SW480 (cell line): ENCODE data around the gene SBF2.
"Not testable (repeated sequence)": the region's sequence is repeated elsewhere in the genome, so short reads cannot be mapped to it uniquely, and the experiment has no call there.

Source experiments
- DNase-seq: peaks from one replicate; pipeline ENCODE4 v3.0.0-alpha.2; 2016; ENCODE audit warnings: low spot score

SBF2 gene

GRCh38 chr11:9952511-9953196, 341.4 kb downstream of the SBF2 start:
- no peak for DNase-seq

DNA sequence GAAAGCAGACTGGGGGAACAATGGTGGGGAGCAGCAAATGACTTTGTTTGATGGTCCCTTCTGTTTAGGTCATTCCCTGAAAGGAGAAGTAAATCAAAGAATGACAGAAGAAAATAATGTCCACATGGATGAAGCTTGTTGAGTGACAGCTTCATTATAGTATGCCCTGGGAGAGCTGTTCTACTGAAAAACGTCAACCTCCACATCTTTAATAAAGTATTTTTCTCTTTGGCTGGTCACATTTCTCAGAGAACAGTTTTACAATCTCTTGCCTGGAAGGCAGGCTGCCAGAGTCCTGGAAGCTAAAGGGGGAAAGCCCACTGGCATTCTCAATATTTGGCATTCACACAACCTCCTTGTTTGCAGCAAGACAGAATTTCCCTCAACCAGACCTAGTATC, 342.2 kb downstream of the SBF2 start:
- DNase-seq = no peak

- DNase-seq = no peak
Observed at GRCh38 chr11:9950462-9950861, 343.6 kb downstream of the SBF2 start.

DNA sequence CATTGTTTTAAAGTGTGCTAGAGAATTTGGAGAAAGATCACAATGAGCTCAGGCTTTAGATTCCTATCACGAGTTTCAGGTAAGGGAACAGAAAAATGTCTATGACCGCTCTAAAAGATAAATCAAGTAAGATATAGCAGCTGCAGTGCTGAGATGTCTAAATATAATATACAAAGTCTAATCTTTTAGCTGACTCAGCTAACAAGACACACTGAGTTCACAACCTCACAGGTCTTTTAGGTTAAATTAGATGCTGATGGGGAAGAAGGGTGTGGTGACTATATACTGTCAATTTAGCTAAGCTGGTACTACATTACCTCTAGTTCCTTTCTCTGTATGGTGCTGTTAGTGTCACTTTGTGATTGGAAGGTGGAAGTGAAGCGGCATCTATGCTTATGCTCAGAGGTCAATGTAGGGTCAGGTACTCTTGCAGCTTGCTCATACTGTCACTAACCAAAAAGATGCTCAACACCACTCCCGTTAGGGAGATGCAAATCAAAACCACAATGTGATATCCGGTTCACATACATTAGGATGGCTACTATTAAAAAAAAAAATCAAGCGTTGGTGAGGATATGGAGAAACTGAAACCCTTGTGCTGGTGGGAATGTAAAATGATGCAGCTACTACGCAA, 346.7 kb downstream of the SBF2 start:
- DNase-seq = no peak

DNA sequence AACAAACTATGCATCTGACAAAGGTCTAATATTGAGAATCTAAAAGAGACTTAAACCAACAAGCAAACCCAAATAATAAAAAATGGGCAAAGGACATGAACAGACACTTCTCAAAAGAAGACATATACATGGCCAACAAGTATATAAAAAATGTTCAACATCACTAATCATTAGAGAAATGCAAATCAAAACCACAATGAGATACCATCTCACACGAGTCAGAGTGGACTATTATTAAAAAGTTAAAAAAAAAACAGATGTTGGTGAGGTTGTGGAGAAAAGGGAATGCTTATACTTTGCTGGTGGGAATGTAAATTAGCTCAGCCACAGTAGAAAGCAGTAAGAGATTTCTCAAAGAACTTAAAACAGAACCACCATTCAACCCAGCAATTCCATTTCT, 348.3 kb downstream of the SBF2 start:
- not testable (repeated sequence) for DNase-seq

DNA sequence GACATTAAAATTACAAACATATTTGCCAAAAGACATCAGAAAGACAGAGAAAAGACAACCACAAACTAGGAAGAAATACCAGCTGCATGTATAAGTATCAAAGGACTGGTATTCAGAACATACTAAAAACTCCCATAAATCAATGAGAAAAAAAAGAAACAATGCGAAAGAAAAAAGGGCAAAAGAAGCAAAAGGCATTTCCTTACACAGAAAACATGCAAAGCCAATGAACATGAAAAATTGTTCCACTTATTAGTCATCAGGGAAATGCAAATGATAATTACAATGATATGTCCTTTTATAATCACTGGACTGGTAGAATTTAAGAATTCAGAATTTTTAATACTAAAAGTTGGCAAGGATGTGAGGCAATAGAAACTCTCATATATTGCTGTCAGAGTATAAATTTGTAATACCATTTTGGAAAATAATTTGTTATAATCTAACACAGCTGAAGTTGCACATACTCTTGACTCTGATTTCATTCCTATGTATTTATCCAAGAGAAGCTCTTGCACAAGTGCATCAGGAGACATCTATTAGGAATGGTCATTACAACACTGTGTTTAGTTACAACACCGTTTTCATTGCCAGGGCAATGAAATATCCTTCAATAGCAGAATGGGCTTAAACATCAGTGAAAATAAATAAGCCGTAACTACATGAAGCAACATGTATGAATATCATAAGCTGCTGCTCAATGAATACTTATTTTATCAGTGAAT, 350.5 kb downstream of the SBF2 start:
- DNase-seq = no peak

DNA sequence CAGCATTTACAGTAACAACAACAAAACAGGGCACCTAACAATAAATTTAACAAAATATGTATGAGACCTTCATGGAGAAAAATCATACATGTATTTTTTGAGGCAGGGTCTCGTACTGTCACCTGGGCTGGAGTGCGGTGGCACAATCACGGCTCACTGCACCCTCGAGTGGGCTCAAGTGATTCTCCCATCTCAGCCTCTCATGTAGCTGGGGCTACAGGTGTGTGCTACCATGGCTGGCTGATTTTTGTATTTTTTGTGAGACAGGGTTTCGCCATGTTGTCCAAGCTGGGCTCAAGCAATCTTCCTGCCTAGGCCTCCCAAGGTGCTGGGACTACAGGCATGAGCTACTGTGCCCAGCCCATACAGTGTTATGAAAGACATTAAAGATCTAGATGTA, 352.0 kb downstream of the SBF2 start:
- DNase-seq = no peak

DNA sequence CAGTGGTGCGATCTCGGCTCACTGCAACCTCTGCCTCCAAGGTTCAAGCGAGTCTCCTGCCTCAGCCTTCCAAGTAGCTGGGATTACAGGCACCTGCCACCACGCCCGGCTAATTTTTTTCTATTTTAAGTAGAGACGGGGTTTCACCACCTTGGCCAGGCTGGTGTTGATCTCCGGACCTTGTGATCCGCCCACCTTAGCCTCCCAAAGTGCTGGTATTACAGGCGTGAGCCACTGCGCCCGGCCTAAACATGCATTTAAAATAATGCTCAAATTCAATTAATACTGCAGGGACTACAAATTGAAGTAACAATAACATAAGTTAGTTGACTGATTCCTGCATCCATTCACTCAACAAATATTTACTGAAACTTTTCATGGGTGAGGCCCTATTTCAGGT, 354.9 kb downstream of the SBF2 start:
- not testable (repeated sequence) for DNase-seq

DNA sequence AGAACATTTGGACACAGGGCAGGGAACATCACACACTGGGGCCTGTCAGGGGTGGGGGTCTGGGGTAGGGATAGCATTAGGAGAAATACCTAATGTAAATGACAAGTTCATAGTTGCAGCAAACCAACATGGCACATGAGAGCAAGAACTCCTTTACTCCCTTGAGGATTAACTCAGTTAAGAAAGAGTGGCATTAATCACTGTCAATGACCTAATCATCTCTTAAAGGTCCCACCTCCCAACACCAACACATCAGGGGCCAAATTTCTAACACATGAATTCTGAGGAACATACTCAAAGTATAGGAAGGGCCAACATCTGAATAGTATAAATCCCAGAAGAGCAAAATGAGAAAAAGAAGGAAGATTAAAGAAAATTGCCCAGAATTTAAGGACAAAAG, 357.3 kb downstream of the SBF2 start:
- no peak for DNase-seq

- not testable (repeated sequence) for DNase-seq
Observed at GRCh38 chr11:9932843-9933242, 361.2 kb downstream of the SBF2 start.

DNA sequence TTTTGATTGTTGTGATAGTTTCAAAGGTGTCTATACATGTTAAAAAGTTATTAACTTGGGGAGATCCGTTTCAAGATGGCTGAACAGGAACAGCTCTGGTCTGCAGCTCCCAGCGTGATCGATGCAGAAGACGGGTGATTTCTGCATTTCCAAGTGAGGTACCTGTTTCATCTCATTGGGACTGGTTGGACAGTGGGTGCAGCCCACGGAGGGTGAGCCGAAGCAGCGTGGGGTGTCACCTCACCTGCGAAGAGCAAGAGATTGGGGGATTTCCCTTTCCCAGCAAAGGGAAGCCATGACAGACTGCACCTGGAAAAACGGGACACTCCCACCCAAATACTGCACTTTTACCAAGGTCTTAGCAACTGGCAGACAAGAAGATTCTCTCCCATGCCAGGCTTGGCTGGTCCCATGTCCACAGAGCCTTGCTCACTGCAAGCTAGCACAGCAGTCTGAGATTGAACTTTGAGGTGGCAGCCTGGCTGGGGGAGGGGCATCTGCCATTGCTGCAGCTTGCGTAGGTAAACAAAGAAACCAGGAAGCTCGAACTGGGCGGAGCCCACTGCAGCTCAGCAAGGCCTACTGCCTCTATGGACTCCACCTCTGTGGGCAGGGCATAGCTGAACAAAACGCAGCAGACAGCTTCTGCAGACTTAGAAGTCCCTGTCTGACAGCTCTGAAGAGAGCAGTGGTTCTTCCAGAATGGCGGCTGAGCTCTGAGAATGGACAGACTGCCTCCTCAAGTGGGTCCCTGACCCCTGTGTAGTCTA, 363.3 kb downstream of the SBF2 start:
- not testable (repeated sequence) for DNase-seq

DNA sequence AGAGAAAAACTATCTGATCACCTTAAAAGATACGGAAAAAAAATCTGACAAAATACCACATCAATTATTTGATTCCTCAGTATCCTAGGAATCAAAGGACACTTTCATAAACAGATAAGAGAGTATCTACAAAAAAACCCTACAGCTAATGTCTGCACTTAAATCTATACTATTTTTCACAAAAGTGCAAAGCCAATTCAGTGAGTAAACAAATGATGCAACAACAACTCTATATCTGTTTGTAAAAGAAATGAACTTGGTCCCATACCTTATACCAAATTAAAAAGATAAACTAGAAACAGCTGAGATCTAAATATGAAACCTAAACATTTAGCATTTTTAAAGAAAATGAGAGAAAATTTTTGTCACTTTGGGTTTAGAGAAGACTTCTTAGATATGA, 366.3 kb downstream of the SBF2 start:
- no peak for DNase-seq

DNA sequence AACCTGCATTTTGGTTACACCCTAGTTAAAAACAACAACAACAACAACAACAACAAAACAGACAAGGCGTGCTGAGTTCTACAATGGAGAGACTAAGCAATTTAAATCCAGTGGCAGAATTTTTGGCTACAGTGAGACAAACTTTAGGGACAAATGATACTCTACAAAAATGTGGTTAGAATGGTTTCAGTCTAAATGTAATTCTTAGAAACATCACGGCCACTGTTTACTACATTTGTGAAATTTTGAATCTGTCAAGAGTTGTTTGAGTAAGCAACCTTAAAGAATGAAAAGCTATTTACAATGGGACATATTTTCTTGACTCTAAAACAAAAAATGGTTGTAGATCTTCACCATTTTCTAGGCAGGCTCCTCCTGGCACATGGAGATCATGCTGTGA, 370.7 kb downstream of the SBF2 start:
- DNase-seq = no peak

GRCh38 chr11:9922806-9923205, 371.2 kb downstream of the SBF2 start:
- no peak for DNase-seq

DNA sequence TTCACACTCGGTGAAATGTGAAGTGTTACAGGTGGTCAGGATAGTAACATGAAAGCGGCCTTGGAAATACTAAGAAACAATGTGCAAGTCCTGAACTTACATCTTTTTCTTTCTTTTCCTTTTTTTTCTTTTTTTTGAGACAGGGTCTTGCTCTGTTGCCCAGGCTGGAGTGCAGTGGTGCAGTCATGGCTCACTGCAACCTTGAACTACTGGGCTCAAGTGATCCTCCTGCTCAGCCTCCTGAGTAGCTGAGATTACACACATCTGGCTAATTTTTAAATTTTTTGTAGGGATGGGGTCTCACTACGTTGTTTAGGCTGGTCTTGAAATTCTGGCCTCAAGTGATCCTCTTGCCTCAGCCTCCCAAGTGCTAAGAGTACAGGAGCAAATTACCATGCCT, 377.5 kb downstream of the SBF2 start:
- DNase-seq = no peak

GRCh38 chr11:9914064-9914463, 380.0 kb downstream of the SBF2 start:
- no peak for DNase-seq

DNA sequence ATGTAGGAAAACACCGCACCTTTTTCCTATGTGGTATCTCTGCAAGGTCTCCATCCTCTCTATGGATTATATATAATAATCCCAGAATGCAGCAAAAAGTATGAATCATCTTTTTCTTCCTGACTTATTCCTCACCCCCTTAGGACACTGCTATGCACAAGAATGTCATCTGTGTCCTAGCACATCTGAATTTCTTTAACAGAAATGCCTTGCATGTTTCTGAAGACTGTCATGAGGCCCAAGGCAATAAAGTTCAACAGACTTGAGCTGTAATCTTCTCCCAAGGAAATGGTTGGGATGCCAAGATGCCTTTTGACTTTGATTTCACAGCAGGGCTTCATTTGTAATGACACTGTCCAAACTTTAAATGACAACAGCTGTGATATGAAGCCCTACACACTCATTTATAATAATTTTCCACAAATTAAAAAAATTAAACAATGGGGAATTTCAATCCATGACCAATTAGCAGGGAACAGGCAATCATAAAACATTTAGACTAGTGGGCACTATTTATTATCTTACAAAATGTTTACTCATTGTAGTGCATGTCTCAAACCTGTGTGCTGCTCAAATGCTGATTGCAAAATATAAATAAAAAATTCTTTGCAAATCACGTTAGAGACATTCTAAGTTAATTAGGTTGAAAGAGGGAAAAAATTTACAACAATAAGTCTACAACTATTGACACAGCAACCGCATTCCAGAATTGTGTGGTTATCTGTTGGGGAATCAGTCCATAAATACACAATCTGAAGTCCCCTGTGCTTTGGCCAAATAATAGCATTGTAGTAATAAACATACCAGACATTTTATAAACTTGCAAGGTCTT, 387.8 kb downstream of the SBF2 start:
- DNase-seq = peak; percentile 21

GRCh38 chr11:9905501-9905951, 388.5 kb downstream of the SBF2 start:
- no peak for DNase-seq

- DNase-seq = no peak
Observed at GRCh38 chr11:9903579-9903978, 390.4 kb downstream of the SBF2 start.

DNA sequence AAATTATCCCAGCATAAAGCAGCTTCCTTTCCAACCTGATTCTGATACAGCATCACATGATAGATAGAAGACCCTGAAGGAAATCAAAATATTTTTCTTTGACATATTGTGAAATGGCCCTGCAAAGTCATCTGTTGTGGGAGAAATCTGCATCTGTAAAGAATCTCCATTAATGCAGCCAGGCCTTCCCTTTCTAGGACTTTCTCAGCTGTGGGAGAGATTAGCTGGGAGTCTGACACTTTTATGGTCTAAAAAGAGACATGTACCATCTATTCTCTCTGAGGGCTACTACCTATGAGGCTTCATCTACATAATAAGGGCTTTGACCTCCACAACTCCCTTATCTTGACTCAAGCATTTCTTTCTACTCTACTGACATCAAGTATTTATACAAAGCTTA, 392.1 kb downstream of the SBF2 start:
- no peak for DNase-seq

DNA sequence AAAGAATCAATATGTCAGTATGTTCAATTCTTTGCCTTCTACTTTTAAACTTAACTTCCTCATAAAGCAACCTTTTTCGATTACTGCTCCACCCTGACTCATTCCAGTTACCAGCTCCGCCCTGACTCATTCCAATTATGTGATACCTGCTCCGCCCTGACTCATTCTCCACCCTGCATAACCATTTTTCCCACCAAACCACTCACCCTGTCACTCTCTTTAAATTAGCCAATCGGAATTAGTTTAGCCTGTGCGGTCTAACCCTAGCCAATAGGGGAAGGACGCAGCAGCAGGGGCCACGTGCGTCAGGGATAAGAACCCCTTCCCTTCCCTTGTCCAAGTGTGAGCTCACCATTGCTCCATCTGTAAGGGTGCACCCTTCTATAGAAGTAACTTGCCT, 393.8 kb downstream of the SBF2 start:
- peak; percentile 78 for DNase-seq

DNA sequence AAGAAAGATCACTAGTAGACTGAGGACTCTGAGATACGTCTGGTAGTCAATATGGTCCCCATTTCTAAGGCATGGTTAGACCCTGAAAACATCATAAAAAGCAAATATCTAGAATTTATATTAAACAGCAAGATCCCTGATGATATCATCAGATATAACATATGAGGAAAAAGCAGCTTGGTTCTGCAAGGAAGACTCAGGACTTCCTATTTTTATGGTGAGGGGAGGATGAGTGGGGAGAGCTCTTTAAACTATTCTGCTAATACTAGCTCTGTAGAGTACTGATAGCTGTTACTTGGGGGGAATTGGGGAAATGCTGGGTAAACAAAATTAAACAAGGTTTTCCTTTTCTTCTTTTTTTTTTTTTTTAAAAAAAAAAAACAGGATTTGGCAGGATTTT, 394.3 kb downstream of the SBF2 start:
- no peak for DNase-seq
